Measurements from ENCODE around the gene KLHL29. TPM values are rescaled to one million over a fixed set of nuclear protein-coding genes. Genes with fewer than 3 reads are reported as not detected.
A peak's percentile ranks its signal among the peaks of the same experiment; 100 is the strongest.

Gene KLHL29
- total RNA-seq, 1 donor from 2014 or later = 17.5 TPM

DNA sequence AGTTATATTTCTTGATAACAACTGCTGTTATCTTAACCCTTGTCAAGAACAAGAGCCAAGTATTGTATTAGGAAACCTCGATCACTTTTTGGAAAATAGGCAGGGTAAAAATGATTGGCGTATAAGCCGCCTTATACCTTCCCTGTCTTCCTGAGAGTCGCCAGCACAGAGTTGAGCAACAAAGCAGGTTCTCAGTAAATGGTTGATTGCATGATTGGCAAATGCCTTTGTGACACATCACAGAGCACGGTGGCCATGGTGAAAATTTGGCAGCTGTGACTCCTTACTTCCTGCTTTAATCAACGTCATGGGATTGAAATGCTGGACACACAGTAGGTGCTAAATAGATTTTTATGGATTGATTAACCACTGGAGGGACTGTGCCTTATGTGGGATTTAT, 3.9 kb upstream of the KLHL29 start:
- Mint-ChIP-seq H3K9me3 (ENCODE audit: unreplicated experiment) (no peaks in the 10 kb centered on the region), H3K27ac (ENCODE audit: unreplicated experiment) (no peak overlapping the region), H3K4me1 (ENCODE audit: unreplicated experiment) (peaks cover 5% of the 10 kb centered on the region), H3K4me3 (ENCODE audit: unreplicated experiment) (no peak overlapping the region), H3K27me3 (ENCODE audit: unreplicated experiment) (peaks cover 12% of the 10 kb centered on the region), H3K36me3 (ENCODE audit: low read depth, unreplicated experiment) (peaks cover 4% of the 10 kb centered on the region)
- no peak for DNase-seq (ENCODE audit: low spot score)
- TF ChIP-seq, protein P1, sequence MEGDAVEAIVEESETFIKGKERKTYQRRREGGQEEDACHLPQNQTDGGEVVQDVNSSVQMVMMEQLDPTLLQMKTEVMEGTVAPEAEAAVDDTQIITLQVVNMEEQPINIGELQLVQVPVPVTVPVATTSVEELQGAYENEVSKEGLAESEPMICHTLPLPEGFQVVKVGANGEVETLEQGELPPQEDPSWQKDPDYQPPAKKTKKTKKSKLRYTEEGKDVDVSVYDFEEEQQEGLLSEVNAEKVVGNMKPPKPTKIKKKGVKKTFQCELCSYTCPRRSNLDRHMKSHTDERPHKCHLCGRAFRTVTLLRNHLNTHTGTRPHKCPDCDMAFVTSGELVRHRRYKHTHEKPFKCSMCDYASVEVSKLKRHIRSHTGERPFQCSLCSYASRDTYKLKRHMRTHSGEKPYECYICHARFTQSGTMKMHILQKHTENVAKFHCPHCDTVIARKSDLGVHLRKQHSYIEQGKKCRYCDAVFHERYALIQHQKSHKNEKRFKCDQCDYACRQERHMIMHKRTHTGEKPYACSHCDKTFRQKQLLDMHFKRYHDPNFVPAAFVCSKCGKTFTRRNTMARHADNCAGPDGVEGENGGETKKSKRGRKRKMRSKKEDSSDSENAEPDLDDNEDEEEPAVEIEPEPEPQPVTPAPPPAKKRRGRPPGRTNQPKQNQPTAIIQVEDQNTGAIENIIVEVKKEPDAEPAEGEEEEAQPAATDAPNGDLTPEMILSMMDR (IDR thresholded peaks at IDR 0.05; ENCODE audit: unreplicated experiment) = no peak

- Mint-ChIP-seq H3K4me1 (ENCODE audit: unreplicated experiment) (peaks cover 7% of the 10 kb centered on the region), H3K36me3 (ENCODE audit: low read depth, unreplicated experiment) (peaks cover 4% of the 10 kb centered on the region), H3K27ac (ENCODE audit: unreplicated experiment) (no peak overlapping the region), H3K27me3 (ENCODE audit: unreplicated experiment) (peaks cover 12% of the 10 kb centered on the region), H3K4me3 (ENCODE audit: unreplicated experiment) (no peak overlapping the region), H3K9me3 (ENCODE audit: unreplicated experiment) (no peaks in the 10 kb centered on the region)
- DNase-seq (ENCODE audit: low spot score) = no peak
- TF ChIP-seq, protein P1 (IDR thresholded peaks at IDR 0.05; ENCODE audit: unreplicated experiment) = no peak
Measured at GRCh38 chr2:23381485-23381884, 3.5 kb upstream of the KLHL29 start.

- peaks cover 4% of the 10 kb centered on the region for H3K36me3 Mint-ChIP-seq (ENCODE audit: low read depth, unreplicated experiment)
- no peaks in the 10 kb centered on the region for H3K9me3 Mint-ChIP-seq (ENCODE audit: unreplicated experiment)
- TF ChIP-seq, protein P1 (IDR thresholded peaks at IDR 0.05; ENCODE audit: unreplicated experiment) = no peak
- peaks cover 10% of the 10 kb centered on the region for H3K4me1 Mint-ChIP-seq (ENCODE audit: unreplicated experiment)
- H3K4me3 Mint-ChIP-seq (ENCODE audit: unreplicated experiment) = no peak overlapping the region
- H3K27ac Mint-ChIP-seq (ENCODE audit: unreplicated experiment) = no peak overlapping the region
- no peak for DNase-seq (ENCODE audit: low spot score)
- H3K27me3 Mint-ChIP-seq (ENCODE audit: unreplicated experiment) = peaks cover 16% of the 10 kb centered on the region
Measured at GRCh38 chr2:23383100-23383499, 1.9 kb upstream of the KLHL29 start.

DNA sequence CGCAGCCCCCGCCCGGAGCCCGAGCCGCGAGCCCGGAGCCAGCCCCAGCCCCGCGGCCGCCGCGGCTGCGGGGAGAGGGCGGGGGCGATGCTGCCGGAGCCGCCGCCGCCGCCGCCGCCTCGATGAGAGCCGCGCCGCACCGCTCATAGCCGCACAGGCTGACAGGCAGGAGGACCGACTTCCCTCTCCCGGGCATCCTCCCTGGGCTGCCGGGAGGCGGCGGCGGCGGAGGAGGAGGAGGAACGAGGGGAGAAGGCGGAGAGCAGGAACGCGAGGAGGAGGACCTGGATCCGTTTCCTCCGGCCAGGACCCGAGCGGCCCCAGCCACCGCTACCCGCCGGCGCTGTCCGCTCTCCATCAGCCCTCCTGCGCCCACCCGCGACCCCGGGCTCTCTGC, 370 bp downstream of the KLHL29 start:
- Mint-ChIP-seq H3K27ac (ENCODE audit: unreplicated experiment) (no peak overlapping the region), H3K36me3 (ENCODE audit: low read depth, unreplicated experiment) (peaks cover 4% of the 10 kb centered on the region), H3K4me1 (ENCODE audit: unreplicated experiment) (peaks cover 22% of the 10 kb centered on the region), H3K9me3 (ENCODE audit: unreplicated experiment) (no peaks in the 10 kb centered on the region), H3K4me3 (ENCODE audit: unreplicated experiment) (no peak overlapping the region), H3K27me3 (ENCODE audit: unreplicated experiment) (peaks cover 16% of the 10 kb centered on the region)
- TF ChIP-seq, protein P1 (IDR thresholded peaks at IDR 0.05; ENCODE audit: unreplicated experiment) = no peak
- DNase-seq (ENCODE audit: low spot score) = peak; percentile 56

DNA sequence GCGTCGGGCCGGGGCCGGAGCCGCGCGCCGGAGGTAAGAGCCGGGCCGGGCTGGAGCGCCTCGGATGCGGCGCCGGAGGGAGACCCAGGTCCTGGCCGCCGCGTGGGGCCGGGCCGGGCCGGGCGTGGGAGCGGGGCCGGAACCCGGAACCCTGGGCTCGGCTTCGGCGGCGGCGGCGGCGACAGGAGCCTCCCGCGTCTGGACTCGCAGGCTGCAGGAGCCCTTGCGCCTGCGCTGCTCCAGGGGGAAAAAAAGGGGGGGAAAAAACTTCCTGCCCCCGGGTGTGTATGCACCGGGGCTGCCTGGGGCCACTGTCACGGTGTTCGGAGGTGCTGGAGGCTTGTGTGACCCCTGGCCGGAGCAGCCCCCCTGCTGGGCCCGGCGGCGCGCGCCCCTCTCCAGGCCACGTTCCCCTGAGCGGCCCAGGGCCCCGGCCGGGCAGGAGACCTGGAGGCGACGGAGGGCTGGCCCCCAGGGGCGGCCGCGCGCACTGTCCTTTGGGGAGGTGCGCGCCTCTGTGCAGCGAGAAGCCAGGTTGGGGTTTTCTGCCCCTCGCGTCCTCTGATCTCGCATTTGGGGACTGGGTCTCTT, 864 bp downstream of the KLHL29 start:
- DNase-seq (ENCODE audit: low spot score) = peak; percentile 37
- peaks cover 4% of the 10 kb centered on the region for H3K36me3 Mint-ChIP-seq (ENCODE audit: low read depth, unreplicated experiment)
- H3K27me3 Mint-ChIP-seq (ENCODE audit: unreplicated experiment) = peaks cover 16% of the 10 kb centered on the region
- TF ChIP-seq, protein P1 (IDR thresholded peaks at IDR 0.05; ENCODE audit: unreplicated experiment) = no peak
- peak overlapping the region; percentile 99 for H3K4me3 Mint-ChIP-seq (ENCODE audit: unreplicated experiment)
- no peak overlapping the region for H3K27ac Mint-ChIP-seq (ENCODE audit: unreplicated experiment)
- H3K4me1 Mint-ChIP-seq (ENCODE audit: unreplicated experiment) = peaks cover 22% of the 10 kb centered on the region
- no peaks in the 10 kb centered on the region for H3K9me3 Mint-ChIP-seq (ENCODE audit: unreplicated experiment)

All from endothelial cell (in vitro differentiated cells).